CD14-positive monocyte (primary cell): ENCODE results near the gene THEMIS. TPM values are rescaled to one million over a fixed set of nuclear protein-coding genes. Genes with fewer than 3 reads are reported as not detected.

Experiments
- DNase-seq, 3 donors: peaks; one replicate each; pipeline ENCODE4 v3.0.0-alpha.2; 2011 to 2022
- H2AFZ ChIP-seq: 2 replicates; pipeline ENCODE4 v1.6.0; 2012; ENCODE audit warnings: mild to moderate bottlenecking, low read depth, low read length, inconsistent platforms; ENCODE audit not compliant: insufficient read depth, poor library complexity, severe bottlenecking
- H3K27ac ChIP-seq, 2 donors: 1 replicate in 1 of 2; 2 replicates in 1 of 2; pipeline ENCODE4 v1.5.1; 2012 to 2013; ENCODE audit warnings: low read length in 2 of 2, control low read depth in 1 of 2, inconsistent platforms in 1 of 2, low read depth in 1 of 2, mild to moderate bottlenecking in 1 of 2
- H3K27me3 ChIP-seq, 2 donors: one replicate each; pipeline versions ENCODE4 v1.6.0 to v1.6.1; 2011 to 2013; ENCODE audit warnings: low read length in 2 of 2; ENCODE audit not compliant: control insufficient read depth in 2 of 2, insufficient read depth in 2 of 2
- H3K36me3 ChIP-seq, 2 donors: replicated peaks in 1 of 2; 1 replicate in 1 of 2; 2 replicates in 1 of 2; pipeline versions ENCODE4 v1.5.1 to v1.6.1; 2012 to 2013; ENCODE audit warnings: low read length in 2 of 2, control low read depth in 1 of 2, inconsistent platforms in 1 of 2, mild to moderate bottlenecking in 1 of 2; ENCODE audit not compliant: insufficient read depth in 2 of 2, control insufficient read depth in 1 of 2
- H3K4me1 ChIP-seq, 2 donors: 1 replicate in 1 of 2; 2 replicates in 1 of 2; pipeline versions ENCODE4 v1.5.1 to v1.6.1; 2012 to 2013; ENCODE audit warnings: low read length in 2 of 2, control low read depth in 1 of 2, inconsistent platforms in 1 of 2, mild to moderate bottlenecking in 1 of 2, moderate library complexity in 1 of 2; ENCODE audit not compliant: insufficient read depth in 2 of 2, control insufficient read depth in 1 of 2
- H3K4me2 ChIP-seq: replicated peaks from 2 replicates; pipeline ENCODE3; 2012; ENCODE audit warnings: low read length, moderate library complexity, mild to moderate bottlenecking; ENCODE audit not compliant: poor library complexity, severe bottlenecking; ENCODE audit errors: extremely low read depth
- H3K4me3 ChIP-seq, 3 experiments: fragments of 200-600 bp in 1 of 3; sonication (generic) in 1 of 3; replicated peaks in 1 of 3; 1 replicate in 2 of 3; 2 replicates in 1 of 3; pipeline ENCODE4 v1.5.1; 2011 to 2013; ENCODE audit warnings: low read length in 3 of 3, mild to moderate bottlenecking in 3 of 3, control low read depth in 2 of 3, low read depth in 2 of 3, inconsistent platforms in 1 of 3, moderate library complexity in 1 of 3
- H3K79me2 ChIP-seq: 2 replicates; pipeline ENCODE4 v1.6.0; 2012; ENCODE audit warnings: mild to moderate bottlenecking, control low read depth, inconsistent platforms, low read length, moderate library complexity; ENCODE audit not compliant: insufficient read depth
- H3K9ac ChIP-seq: 2 replicates; pipeline ENCODE4 v1.6.0; 2017; ENCODE audit warnings: low read length, mild to moderate bottlenecking; ENCODE audit not compliant: insufficient read depth, poor library complexity, severe bottlenecking
- H3K9me3 ChIP-seq, 2 donors: replicated peaks in 1 of 2; 1 replicate in 1 of 2; 2 replicates in 1 of 2; pipeline versions ENCODE4 v1.5.1 to v1.6.1; 2012 to 2013; ENCODE audit warnings: low read length in 2 of 2, control low read depth in 1 of 2; ENCODE audit not compliant: control insufficient read depth in 1 of 2, insufficient read depth in 1 of 2
- H4K20me1 ChIP-seq: 2 replicates; pipeline ENCODE4 v1.6.0; 2012; ENCODE audit warnings: mild to moderate bottlenecking, low read length, control low read depth, moderate library complexity; ENCODE audit not compliant: insufficient read depth
- H3K27ac Mint-ChIP-seq, 7 donors: one replicate each; pipeline ENCODE4 v1.8.0; 2020; ENCODE audit warnings: mild to moderate bottlenecking in 7 of 7, mixed read lengths in 7 of 7, moderate library complexity in 6 of 7, inconsistent platforms in 2 of 7
- H3K27me3 Mint-ChIP-seq, 3 donors: one replicate each; pipeline ENCODE4 v1.8.0; 2021 to 2022; ENCODE audit warnings: low read depth in 3 of 3, mild to moderate bottlenecking in 3 of 3, mixed read lengths in 3 of 3, moderate library complexity in 3 of 3, inconsistent platforms in 1 of 3
- H3K36me3 Mint-ChIP-seq, 2 donors: one replicate each; pipeline ENCODE4 v1.8.0; 2020; ENCODE audit warnings: mixed read lengths in 2 of 2, inconsistent platforms in 1 of 2, mild to moderate bottlenecking in 1 of 2
- H3K4me1 Mint-ChIP-seq: one replicate; pipeline ENCODE4 v1.8.0; 2020; ENCODE audit warnings: mild to moderate bottlenecking, mixed read lengths
- H3K4me3 Mint-ChIP-seq, 2 donors: one replicate each; pipeline ENCODE4 v1.8.0; 2020; ENCODE audit warnings: mild to moderate bottlenecking in 2 of 2, mixed read lengths in 2 of 2, moderate library complexity in 1 of 2
- H3K9me3 Mint-ChIP-seq, 7 donors: one replicate each; pipeline ENCODE4 v1.8.0; 2020 to 2022; ENCODE audit warnings: mixed read lengths in 7 of 7, mild to moderate bottlenecking in 6 of 7, moderate library complexity in 6 of 7, inconsistent platforms in 2 of 7
- intact Hi-C, 2 donors: fragments of 100-400 bp; cut with micrococcal nuclease; formaldehyde crosslinking; loops; one replicate each; pipeline versions ENCODE4 v1.15.0 to v1.15.1; 2023
- polyA plus RNA-seq, 3 donors: library from polyadenylated mRNA; depleted of rRNA in 1 of 3; unstranded in 2 of 3; stranded (reverse) in 1 of 3; fragments of 300-500 nt in 2 of 3; fragments of >200 nt in 1 of 3; fragmentation: Illumina TruSeq in 2 of 3; gene quantifications; 1 replicate in 2 of 3; 2 replicates in 1 of 3; pipeline ENCODE4 v1.2.3, GENCODE V29; 2012 to 2021
- TF ChIP-seq, protein P1 (sequence below): fragments of 200-600 bp; IDR thresholded peaks from one replicate; pipeline ENCODE4 v1.8.0; 2022; ENCODE audit warnings: antibody characterized with exemption, mild to moderate bottlenecking

The THEMIS gene
- polyA plus RNA-seq, 3 donors: 0.13 to 0.16 TPM; not detected in 1

DNA sequence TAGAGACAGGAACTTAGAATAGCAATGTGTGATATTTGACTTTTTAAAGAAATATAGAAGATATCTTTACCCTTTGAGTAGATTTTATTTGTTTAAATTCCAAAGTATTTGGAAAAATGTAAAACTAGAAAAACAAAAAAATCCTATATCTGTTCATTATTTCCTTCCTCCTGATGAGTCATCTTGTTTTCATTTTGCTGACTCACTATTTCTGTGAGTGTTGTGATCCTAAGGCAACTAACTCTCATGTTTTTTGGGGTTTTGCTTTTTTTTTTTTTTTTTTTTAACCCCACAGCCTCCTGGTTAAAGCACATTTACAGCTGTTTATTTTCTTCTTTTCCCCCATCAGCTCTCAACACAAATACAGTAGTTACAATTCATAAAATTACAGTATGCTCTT lies 37.8 kb upstream of the THEMIS start:
- Histone ChIP-seq H2AFZ (no peak overlapping the region), H4K20me1 (no peaks in the 10 kb centered on the region), H3K27ac (no peak overlapping the region), H3K79me2 (no peaks in the 10 kb centered on the region), H3K4me2 (no peak overlapping the region), H3K9ac (no peak overlapping the region), H3K9me3 (no peaks in the 10 kb centered on the region), H3K36me3 (no peaks in the 10 kb centered on the region), H3K4me3 (no peak overlapping the region), H3K27me3 (no peaks in the 10 kb centered on the region), H3K4me1 (no peaks in the 10 kb centered on the region)
- no peaks in the 10 kb centered on the region for H3K27me3 Mint-ChIP-seq
- no peak overlapping the region for H3K4me3 Mint-ChIP-seq
- TF ChIP-seq, protein P1, sequence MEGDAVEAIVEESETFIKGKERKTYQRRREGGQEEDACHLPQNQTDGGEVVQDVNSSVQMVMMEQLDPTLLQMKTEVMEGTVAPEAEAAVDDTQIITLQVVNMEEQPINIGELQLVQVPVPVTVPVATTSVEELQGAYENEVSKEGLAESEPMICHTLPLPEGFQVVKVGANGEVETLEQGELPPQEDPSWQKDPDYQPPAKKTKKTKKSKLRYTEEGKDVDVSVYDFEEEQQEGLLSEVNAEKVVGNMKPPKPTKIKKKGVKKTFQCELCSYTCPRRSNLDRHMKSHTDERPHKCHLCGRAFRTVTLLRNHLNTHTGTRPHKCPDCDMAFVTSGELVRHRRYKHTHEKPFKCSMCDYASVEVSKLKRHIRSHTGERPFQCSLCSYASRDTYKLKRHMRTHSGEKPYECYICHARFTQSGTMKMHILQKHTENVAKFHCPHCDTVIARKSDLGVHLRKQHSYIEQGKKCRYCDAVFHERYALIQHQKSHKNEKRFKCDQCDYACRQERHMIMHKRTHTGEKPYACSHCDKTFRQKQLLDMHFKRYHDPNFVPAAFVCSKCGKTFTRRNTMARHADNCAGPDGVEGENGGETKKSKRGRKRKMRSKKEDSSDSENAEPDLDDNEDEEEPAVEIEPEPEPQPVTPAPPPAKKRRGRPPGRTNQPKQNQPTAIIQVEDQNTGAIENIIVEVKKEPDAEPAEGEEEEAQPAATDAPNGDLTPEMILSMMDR: no peak
- no peaks in the 10 kb centered on the region for H3K36me3 Mint-ChIP-seq
- H3K4me1 Mint-ChIP-seq: peaks cover 3% of the 10 kb centered on the region
- peaks cover 0 to 5% (median 2%) of the 10 kb centered on the region in 7 donors for H3K9me3 Mint-ChIP-seq
- no peak overlapping the region for H3K27ac Mint-ChIP-seq
- no peak for DNase-seq
- intact Hi-C loops: no loop called here

DNA sequence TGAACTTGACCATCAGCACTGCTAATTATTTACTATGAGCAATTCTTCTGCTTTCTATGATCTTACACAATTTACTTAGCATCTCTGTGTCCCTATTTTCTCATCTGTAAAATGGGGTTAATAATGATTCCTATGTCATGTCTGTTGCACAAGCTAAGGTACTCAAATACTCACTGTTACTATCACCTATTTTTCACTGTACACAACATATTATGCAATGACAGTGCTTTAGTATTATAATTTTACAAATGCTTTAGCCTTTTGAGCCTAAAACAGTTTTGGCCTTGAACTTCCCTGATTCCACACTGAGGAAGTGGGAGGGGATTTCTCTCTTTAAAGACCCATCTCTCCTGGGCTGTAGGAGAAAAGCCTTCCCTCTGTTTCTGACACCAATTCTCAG lies 36.9 kb upstream of the THEMIS start:
- Histone ChIP-seq H2AFZ (no peak overlapping the region), H3K79me2 (no peaks in the 10 kb centered on the region), H3K4me1 (no peaks in the 10 kb centered on the region), H3K27ac (no peak overlapping the region), H3K4me2 (no peak overlapping the region), H3K27me3 (no peaks in the 10 kb centered on the region), H3K36me3 (no peaks in the 10 kb centered on the region), H4K20me1 (no peaks in the 10 kb centered on the region), H3K4me3 (no peak overlapping the region), H3K9ac (no peak overlapping the region), H3K9me3 (peaks cover 5% of the 10 kb centered on the region in 2 donors)
- Mint-ChIP-seq H3K27ac (no peak overlapping the region), H3K4me3 (no peak overlapping the region), H3K9me3 (peaks cover 2 to 10% (median 6%) of the 10 kb centered on the region in 7 donors), H3K27me3 (no peaks in the 10 kb centered on the region), H3K36me3 (no peaks in the 10 kb centered on the region), H3K4me1 (peaks cover 3% of the 10 kb centered on the region)
- no peak for DNase-seq
- TF ChIP-seq, protein P1: no peak
- intact Hi-C loops: no loop called here
